Eye (tissue), 1 donor: Measurements from ENCODE around the gene ITGAV.

ENCODE experiments used
- DNase-seq: peaks from one replicate; pipeline ENCODE4 v3.0.0-alpha.2; 2015

Gene ITGAV

DNA sequence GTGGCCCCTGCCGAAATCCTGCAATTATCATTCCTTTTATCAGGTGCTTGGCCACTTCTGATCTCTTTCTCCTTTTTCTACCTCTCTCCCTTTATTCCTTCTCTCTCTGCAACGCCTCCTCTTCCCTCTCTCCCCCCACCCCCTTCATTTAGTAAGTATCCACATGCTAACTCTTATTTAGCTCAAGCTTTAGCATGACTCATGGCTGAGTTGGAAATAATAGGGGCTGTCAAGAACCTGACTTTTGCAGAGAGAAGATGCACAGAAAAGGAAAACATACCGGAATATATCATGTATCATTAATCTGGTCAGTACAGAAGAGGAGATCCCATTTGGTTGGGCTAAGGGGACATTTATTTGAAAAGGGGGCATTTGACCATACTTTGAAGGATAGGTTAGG, 137.1 kb downstream of the ITGAV start:
- peak; percentile 16 for DNase-seq

DNA sequence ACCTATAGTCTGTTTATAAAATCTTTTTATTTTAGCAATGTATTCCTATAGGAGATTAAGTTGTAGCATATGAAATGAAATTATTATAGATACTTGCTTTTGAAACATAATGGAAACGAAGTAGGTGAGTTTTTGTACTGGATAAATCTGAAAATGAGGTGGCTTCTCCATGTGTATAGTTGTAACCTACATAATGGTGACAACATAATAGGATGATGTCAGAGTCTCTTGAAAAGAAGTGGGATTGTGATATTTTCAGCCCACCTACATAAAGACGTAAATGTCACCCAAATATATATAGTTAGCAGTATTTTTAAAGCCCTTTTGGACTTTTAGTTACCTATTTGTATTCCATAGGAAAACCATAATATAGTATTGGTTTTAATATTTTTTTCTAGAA, 138.8 kb downstream of the ITGAV start:
- no peak for DNase-seq
